Hepatocyte (in vitro differentiated cells): ENCODE measurements around the gene CAMSAP1. TPM values are rescaled to one million over a fixed set of nuclear protein-coding genes. Genes with fewer than 3 reads are reported as not detected.

Experiments
- DNase-seq: peaks from one replicate; pipeline ENCODE4 v3.0.0-alpha.2; 2016; ENCODE audit warnings: low spot score
- H2AFZ ChIP-seq: fragments of 200-600 bp; sonication (generic); 2 replicates; pipeline ENCODE4 v1.6.0; 2016; ENCODE audit warnings: antibody characterized with exemption, mild to moderate bottlenecking
- H3K27ac ChIP-seq: fragments of 200-600 bp; sonication (generic); 2 replicates; pipeline ENCODE4 v1.5.1; 2016; ENCODE audit warnings: mild to moderate bottlenecking
- H3K27me3 ChIP-seq: fragments of 200-600 bp; sonication (generic); 2 replicates; pipeline ENCODE4 v1.6.1; 2016
- H3K36me3 ChIP-seq: fragments of 200-600 bp; sonication (generic); replicated peaks from 2 replicates; pipeline ENCODE4 v1.5.1; 2016; ENCODE audit warnings: low read depth; ENCODE audit not compliant: insufficient read depth
- H3K4me1 ChIP-seq: fragments of 200-600 bp; sonication (generic); 2 replicates; pipeline ENCODE4 v1.5.1; 2016; ENCODE audit warnings: mild to moderate bottlenecking, moderate library complexity; ENCODE audit not compliant: insufficient read depth
- H3K4me2 ChIP-seq: fragments of 200-600 bp; sonication (generic); 2 replicates; pipeline ENCODE4 v1.6.0; 2016
- H3K4me3 ChIP-seq: fragments of 200-600 bp; sonication (generic); 2 replicates; pipeline ENCODE4 v1.5.1; 2016; ENCODE audit warnings: mild to moderate bottlenecking
- H3K79me2 ChIP-seq: fragments of 200-600 bp; sonication (generic); 2 replicates; pipeline ENCODE4 v1.6.0; 2017; ENCODE audit warnings: mild to moderate bottlenecking
- H3K9me2 ChIP-seq: fragments of 200-600 bp; sonication (generic); replicated peaks from 2 replicates; pipeline ENCODE4 v1.6.0; 2017; ENCODE audit warnings: mild to moderate bottlenecking; ENCODE audit not compliant: insufficient read depth
- H3K9me3 ChIP-seq: fragments of 200-600 bp; sonication (generic); 2 replicates; pipeline ENCODE4 v1.5.1; 2016; ENCODE audit warnings: low read depth, mild to moderate bottlenecking
- H4K20me1 ChIP-seq: fragments of 200-600 bp; sonication (generic); 2 replicates; pipeline ENCODE4 v1.6.0; 2016; ENCODE audit warnings: mild to moderate bottlenecking; ENCODE audit not compliant: insufficient read depth, poor library complexity, severe bottlenecking
- CTCF ChIP-seq: fragments of 200-600 bp; sonication (generic); IDR thresholded peaks from 2 replicates; pipeline ENCODE4 v1.5.1; 2016; ENCODE audit warnings: antibody characterized with exemption, mild to moderate bottlenecking; ENCODE audit not compliant: poor library complexity
- EZH2 ChIP-seq: fragments of 200-600 bp; sonication (generic); IDR thresholded peaks from 2 replicates; pipeline ENCODE4 v1.6.1; 2016; ENCODE audit warnings: antibody characterized with exemption, mild to moderate bottlenecking, borderline replicate concordance
- EZH2phosphoT487 ChIP-seq: fragments of 200-600 bp; sonication (generic); IDR thresholded peaks from one replicate; pipeline ENCODE4 v1.6.1; 2018; ENCODE audit warnings: antibody characterized with exemption, mild to moderate bottlenecking, low read depth, moderate library complexity; ENCODE audit not compliant: unreplicated experiment, severe bottlenecking
- WGBS: methylation state at CpG from one replicate; pipeline ENCODE4 v1.1.6; 2016; ENCODE audit warnings: low lambda C conversion rate; ENCODE audit errors: missing lambda C conversion rate; 5-methylcytosine and 5-hydroxymethylcytosine counted together
- polyA plus RNA-seq: library from polyadenylated mRNA; unstranded; fragments of >200 nt; fragmentation: Nextera tagmentation; extraction: Ambion mirVana; gene quantifications from 2 replicates; pipeline ENCODE4 v1.2.1, GENCODE V29; 2016
- total RNA-seq: library from RNA; depleted of rRNA; stranded (reverse); fragments of >200 nt; gene quantifications from 2 replicates; pipeline ENCODE4 v1.2.3, GENCODE V29; 2014

CAMSAP1 gene
- total and polyA plus RNA-seq, 2 experiments from 2014 or later: 5.0 to 15.6 TPM

- DNase-seq: no peak
- Histone ChIP-seq H3K4me3 (no peak overlapping the region), H3K4me2 (no peak overlapping the region), H3K79me2 (no peaks in the 10 kb centered on the region), H3K4me1 (no peaks in the 10 kb centered on the region), H4K20me1 (no peaks in the 10 kb centered on the region), H3K9me3 (no peaks in the 10 kb centered on the region), H3K27me3 (no peaks in the 10 kb centered on the region), H2AFZ (no peak overlapping the region), H3K36me3 (no peaks in the 10 kb centered on the region), H3K9me2 (no peaks in the 10 kb centered on the region), H3K27ac (no peak overlapping the region)
- 84% methylated on average over 9 of the region's 13 CpGs for WGBS
- TF ChIP-seq EZH2: no peak
Measured at GRCh38 chr9:135762921-135763320, 144.4 kb downstream of the CAMSAP1 start.

- 93% methylated on average over 13 of the region's 16 CpGs for WGBS
- Histone ChIP-seq H3K9me2 (no peaks in the 10 kb centered on the region), H3K79me2 (no peaks in the 10 kb centered on the region), H3K27me3 (no peaks in the 10 kb centered on the region), H3K9me3 (no peaks in the 10 kb centered on the region), H3K4me2 (no peak overlapping the region), H3K4me1 (no peaks in the 10 kb centered on the region), H3K4me3 (no peak overlapping the region), H4K20me1 (no peaks in the 10 kb centered on the region), H2AFZ (no peak overlapping the region), H3K36me3 (no peaks in the 10 kb centered on the region), H3K27ac (no peak overlapping the region)
- no peak for DNase-seq
- TF ChIP-seq EZH2 (no peak), EZH2phosphoT487 (no peak), CTCF (no peak)
Measured at GRCh38 chr9:135761845-135762168, 145.5 kb downstream of the CAMSAP1 start.

GRCh38 chr9:135761150-135761844 lies 146.0 kb downstream of the CAMSAP1 start:
- 92% methylated on average over 18 of the region's 20 CpGs for WGBS
- DNase-seq: no peak
- H3K36me3 ChIP-seq: no peaks in the 10 kb centered on the region
- no peaks in the 10 kb centered on the region for H3K9me2 ChIP-seq
- H3K27ac ChIP-seq: no peak overlapping the region
- H4K20me1 ChIP-seq: no peaks in the 10 kb centered on the region
- H3K4me1 ChIP-seq: no peaks in the 10 kb centered on the region
- no peaks in the 10 kb centered on the region for H3K27me3 ChIP-seq
- H2AFZ ChIP-seq: no peak overlapping the region
- TF ChIP-seq CTCF: no peak
- TF ChIP-seq EZH2: no peak
- no peak for TF ChIP-seq EZH2phosphoT487
- no peaks in the 10 kb centered on the region for H3K79me2 ChIP-seq
- H3K4me2 ChIP-seq: no peak overlapping the region
- H3K4me3 ChIP-seq: no peak overlapping the region
- H3K9me3 ChIP-seq: no peaks in the 10 kb centered on the region

- Histone ChIP-seq H3K4me2 (no peak overlapping the region), H3K27ac (no peak overlapping the region), H2AFZ (no peak overlapping the region), H3K9me2 (no peaks in the 10 kb centered on the region), H3K4me3 (no peak overlapping the region), H3K9me3 (no peaks in the 10 kb centered on the region), H3K4me1 (no peaks in the 10 kb centered on the region), H4K20me1 (no peaks in the 10 kb centered on the region), H3K27me3 (no peaks in the 10 kb centered on the region), H3K36me3 (no peaks in the 10 kb centered on the region), H3K79me2 (no peaks in the 10 kb centered on the region)
- TF ChIP-seq CTCF (no peak), EZH2 (no peak), EZH2phosphoT487 (no peak)
- no peak for DNase-seq
- WGBS: 91% methylated on average over 12 of the region's 12 CpGs
Measured at GRCh38 chr9:135760465-135760864, 146.9 kb downstream of the CAMSAP1 start.
